Measurements from ENCODE around the gene TGM4. TPM values are rescaled to one million over a fixed set of nuclear protein-coding genes. Genes with fewer than 3 reads are reported as not detected.

The TGM4 gene
- total RNA-seq, 1 donor from 2014 or later = 0.18 TPM

- no peak overlapping the region for H3K27ac ChIP-seq (ENCODE audit: low read depth, low read length)
- H3K27me3 ChIP-seq (ENCODE audit: insufficient read depth, low read length) = no peaks in the 10 kb centered on the region
- no peak overlapping the region for H2AFZ ChIP-seq (ENCODE audit: low read depth, low read length)
- no peak for TF ChIP-seq EZH2 (IDR thresholded peaks at IDR 0.05; ENCODE audit: insufficient read depth, low read length)
- TF ChIP-seq, protein P1, sequence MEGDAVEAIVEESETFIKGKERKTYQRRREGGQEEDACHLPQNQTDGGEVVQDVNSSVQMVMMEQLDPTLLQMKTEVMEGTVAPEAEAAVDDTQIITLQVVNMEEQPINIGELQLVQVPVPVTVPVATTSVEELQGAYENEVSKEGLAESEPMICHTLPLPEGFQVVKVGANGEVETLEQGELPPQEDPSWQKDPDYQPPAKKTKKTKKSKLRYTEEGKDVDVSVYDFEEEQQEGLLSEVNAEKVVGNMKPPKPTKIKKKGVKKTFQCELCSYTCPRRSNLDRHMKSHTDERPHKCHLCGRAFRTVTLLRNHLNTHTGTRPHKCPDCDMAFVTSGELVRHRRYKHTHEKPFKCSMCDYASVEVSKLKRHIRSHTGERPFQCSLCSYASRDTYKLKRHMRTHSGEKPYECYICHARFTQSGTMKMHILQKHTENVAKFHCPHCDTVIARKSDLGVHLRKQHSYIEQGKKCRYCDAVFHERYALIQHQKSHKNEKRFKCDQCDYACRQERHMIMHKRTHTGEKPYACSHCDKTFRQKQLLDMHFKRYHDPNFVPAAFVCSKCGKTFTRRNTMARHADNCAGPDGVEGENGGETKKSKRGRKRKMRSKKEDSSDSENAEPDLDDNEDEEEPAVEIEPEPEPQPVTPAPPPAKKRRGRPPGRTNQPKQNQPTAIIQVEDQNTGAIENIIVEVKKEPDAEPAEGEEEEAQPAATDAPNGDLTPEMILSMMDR (IDR thresholded peaks at IDR 0.05; ENCODE audit: insufficient read depth, low read depth, low read length) = no peak
- H3K79me2 ChIP-seq (ENCODE audit: insufficient read depth, low read length) = peaks cover 41% of the 10 kb centered on the region
- no peaks in the 10 kb centered on the region for H3K36me3 ChIP-seq (ENCODE audit: insufficient read depth, low read length)
- H4K20me1 ChIP-seq (ENCODE audit: insufficient read depth, low read length) = peaks cover 79% of the 10 kb centered on the region
- no peak overlapping the region for H3K9ac ChIP-seq (ENCODE audit: low read length)
- peaks cover 27% of the 10 kb centered on the region for H3K36me3 Mint-ChIP-seq (ENCODE audit: low read depth, unreplicated experiment)
- H3K4me2 ChIP-seq (ENCODE audit: low read length) = no peak overlapping the region
- no peak overlapping the region for H3K27ac Mint-ChIP-seq (ENCODE audit: unreplicated experiment)
- H3K4me3 Mint-ChIP-seq (ENCODE audit: unreplicated experiment) = no peak overlapping the region
- DNase-seq (ENCODE audit: low read depth) (no peak), FAIRE-seq (no peak)
- H3K9me3 ChIP-seq (ENCODE audit: insufficient read depth, low read depth, low read length) = no peaks in the 10 kb centered on the region
- peaks cover 20% of the 10 kb centered on the region for H3K4me1 Mint-ChIP-seq (ENCODE audit: low read depth, unreplicated experiment)
- H3K27me3 Mint-ChIP-seq (ENCODE audit: low read depth, unreplicated experiment) = no peaks in the 10 kb centered on the region
- H3K4me1 ChIP-seq (ENCODE audit: insufficient read depth, low read length) = peaks cover 6% of the 10 kb centered on the region
- peaks cover 1% of the 10 kb centered on the region for H3K9me3 Mint-ChIP-seq (ENCODE audit: unreplicated experiment)
- H3K4me3 ChIP-seq (ENCODE audit: insufficient read depth, low read depth, low read length) = no peak overlapping the region
These were observed 84.0 kb downstream of the TGM4 start for GRCh38 chr3:44958386-44958785.

GRCh38 chr3:44960387-44961026, 86.1 kb downstream of the TGM4 start:
- DNase-seq (ENCODE audit: low read depth) = no peak
- no peak for FAIRE-seq

More at GRCh38 chr3:44960387-44961026, 86.1 kb downstream of the TGM4 start:
- no peaks in the 10 kb centered on the region for H3K27me3 Mint-ChIP-seq (ENCODE audit: low read depth, unreplicated experiment)
- no peak overlapping the region for H3K4me3 ChIP-seq (ENCODE audit: insufficient read depth, low read depth, low read length)
- no peak overlapping the region for H3K27ac ChIP-seq (ENCODE audit: low read depth, low read length)
- H3K4me3 Mint-ChIP-seq (ENCODE audit: unreplicated experiment) = no peak overlapping the region
- H3K27me3 ChIP-seq (ENCODE audit: insufficient read depth, low read length) = no peaks in the 10 kb centered on the region
- TF ChIP-seq, protein P1 (IDR thresholded peaks at IDR 0.05; ENCODE audit: insufficient read depth, low read depth, low read length) = no peak
- TF ChIP-seq EZH2 (IDR thresholded peaks at IDR 0.05; ENCODE audit: insufficient read depth, low read length) = no peak
- H3K4me1 ChIP-seq (ENCODE audit: insufficient read depth, low read length) = peaks cover 3% of the 10 kb centered on the region
- no peak overlapping the region for H2AFZ ChIP-seq (ENCODE audit: low read depth, low read length)
- H4K20me1 ChIP-seq (ENCODE audit: insufficient read depth, low read length) = peaks cover 83% of the 10 kb centered on the region
- no peak overlapping the region for H3K4me2 ChIP-seq (ENCODE audit: low read length)
- peaks cover 23% of the 10 kb centered on the region for H3K4me1 Mint-ChIP-seq (ENCODE audit: low read depth, unreplicated experiment)
- H3K79me2 ChIP-seq (ENCODE audit: insufficient read depth, low read length) = peaks cover 59% of the 10 kb centered on the region
- H3K36me3 Mint-ChIP-seq (ENCODE audit: low read depth, unreplicated experiment) = peaks cover 25% of the 10 kb centered on the region
- H3K9ac ChIP-seq (ENCODE audit: low read length) = no peak overlapping the region
- H3K9me3 Mint-ChIP-seq (ENCODE audit: unreplicated experiment) = peaks cover 1% of the 10 kb centered on the region
- no peak overlapping the region for H3K27ac Mint-ChIP-seq (ENCODE audit: unreplicated experiment)
- no peaks in the 10 kb centered on the region for H3K36me3 ChIP-seq (ENCODE audit: insufficient read depth, low read length)
- no peaks in the 10 kb centered on the region for H3K9me3 ChIP-seq (ENCODE audit: insufficient read depth, low read depth, low read length)

Measured in astrocyte (in vitro differentiated cells and primary cell).